ENCODE data around the gene METTL13.
A peak's percentile ranks its signal among the peaks of the same experiment; 100 is the strongest.
"Not testable (repeated sequence)": the region's sequence is repeated elsewhere in the genome, so short reads cannot be mapped to it uniquely, and the experiment has no call there.

METTL13 gene

DNA sequence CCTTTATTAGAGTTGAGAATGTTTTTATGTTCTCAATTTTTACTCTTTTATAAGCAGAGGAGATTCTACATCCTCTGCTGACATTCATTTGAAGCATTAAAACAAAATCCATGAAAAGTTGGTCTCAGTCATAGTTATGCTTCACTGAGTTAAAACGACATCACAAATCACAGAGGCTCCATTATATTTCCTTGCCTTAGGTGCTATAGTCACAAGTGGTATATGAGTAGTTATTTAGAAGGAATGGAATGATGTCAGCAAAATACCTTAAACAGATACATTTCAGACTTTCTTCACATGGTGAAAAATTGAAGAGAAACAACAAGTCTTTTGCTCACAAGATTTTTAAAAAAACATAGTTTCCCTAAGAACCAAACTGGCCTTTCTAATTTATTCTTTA, 11.7 kb upstream of the METTL13 start:
- no peak for DNase-seq (ENCODE audit: low read depth)

DNA sequence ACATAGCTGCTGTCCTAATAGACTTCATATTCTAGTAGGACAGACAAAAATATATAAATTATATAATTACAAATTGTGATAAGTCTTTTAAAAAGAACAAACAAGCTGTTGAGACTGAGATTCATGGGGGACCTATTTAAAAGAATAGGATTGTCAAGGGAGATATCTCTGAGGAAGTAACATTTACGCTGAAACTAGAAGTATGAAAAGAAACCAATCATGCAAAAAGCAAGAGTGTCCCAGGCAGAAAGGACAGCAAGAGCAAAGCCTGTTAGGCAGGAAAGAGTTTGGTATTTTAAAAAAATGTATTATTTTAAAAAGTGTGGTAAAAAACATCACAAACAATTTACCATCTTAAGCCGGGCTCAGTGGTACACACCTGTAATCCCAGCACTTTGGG, 9.1 kb upstream of the METTL13 start:
- DNase-seq (ENCODE audit: low read depth), result no peak

DNA sequence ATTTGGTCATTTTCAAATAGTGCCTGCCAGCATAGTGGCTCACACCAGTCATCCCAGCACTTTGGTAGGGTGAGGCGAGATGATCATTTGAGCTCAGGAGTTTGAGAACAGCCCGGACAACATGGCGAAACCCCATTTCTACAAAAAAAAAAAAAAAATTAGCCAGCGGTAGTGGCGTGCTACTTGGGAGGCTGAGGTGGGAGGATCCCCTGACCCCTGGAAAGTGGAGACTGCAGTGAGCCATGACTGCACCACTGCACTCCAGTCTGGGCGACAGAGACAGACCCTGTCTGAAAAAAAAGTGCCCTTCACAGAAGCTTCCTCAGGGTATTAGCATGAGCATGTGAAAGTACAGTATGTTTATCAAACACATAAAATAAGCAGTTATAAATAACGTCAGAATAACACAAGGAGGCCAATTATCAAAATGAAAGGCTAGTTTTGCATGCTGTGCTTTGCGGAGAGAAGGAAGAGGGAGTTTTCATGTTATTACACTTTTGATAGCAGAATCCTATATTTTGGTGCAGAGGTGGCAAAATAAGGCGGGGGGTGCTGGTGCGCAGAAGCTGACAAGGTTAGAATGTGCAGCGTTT, 781 bp upstream of the METTL13 start:
- DNase-seq (ENCODE audit: low read depth), result no peak

DNA sequence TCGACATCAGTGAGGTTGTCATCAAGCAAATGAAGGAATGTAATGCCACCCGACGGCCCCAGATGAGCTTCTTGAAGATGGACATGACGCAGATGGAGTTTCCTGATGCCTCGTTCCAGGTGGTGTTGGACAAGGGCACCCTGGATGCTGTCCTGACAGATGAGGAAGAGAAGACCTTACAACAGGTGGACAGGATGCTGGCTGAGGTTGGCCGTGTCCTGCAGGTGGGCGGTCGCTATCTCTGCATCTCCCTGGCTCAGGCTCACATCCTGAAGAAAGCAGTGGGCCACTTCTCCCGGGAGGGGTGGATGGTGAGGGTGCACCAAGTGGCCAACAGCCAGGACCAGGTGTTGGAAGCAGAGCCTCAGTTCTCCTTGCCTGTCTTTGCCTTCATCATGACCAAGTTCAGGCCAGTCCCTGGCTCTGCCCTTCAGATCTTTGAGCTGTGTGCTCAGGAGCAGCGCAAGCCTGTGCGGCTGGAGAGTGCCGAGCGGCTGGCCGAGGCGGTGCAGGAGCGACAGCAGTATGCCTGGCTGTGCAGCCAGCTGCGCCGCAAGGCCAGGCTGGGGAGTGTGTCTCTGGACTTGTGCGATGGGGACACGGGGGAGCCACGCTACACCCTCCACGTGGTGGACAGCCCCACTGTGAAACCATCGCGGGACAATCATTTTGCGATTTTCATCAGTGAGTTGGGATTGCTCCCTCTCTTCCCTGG, 2.5 kb downstream of the METTL13 start:
- DNase-seq (ENCODE audit: low read depth), result no peak

DNA sequence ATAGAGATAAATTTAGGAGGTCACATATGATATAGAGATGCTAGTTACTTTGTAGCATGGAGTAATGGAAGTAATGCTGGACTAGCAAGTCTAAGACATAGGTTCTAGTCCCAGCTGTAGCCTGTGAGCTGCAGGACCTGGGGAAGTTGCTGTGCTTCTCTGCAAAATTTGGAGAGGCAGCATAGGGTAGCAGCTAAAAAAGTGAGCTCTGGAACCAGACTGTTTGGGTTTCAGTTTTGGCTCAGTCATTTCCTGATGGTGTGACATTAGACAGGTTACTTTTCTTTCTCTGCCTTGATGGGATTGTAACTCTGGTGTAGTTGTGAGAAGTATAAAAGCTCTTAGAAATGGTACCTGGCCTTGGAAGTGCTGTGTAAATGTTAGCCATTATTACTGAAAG, 3.3 kb downstream of the METTL13 start:
- DNase-seq (ENCODE audit: low read depth), result no peak

DNA sequence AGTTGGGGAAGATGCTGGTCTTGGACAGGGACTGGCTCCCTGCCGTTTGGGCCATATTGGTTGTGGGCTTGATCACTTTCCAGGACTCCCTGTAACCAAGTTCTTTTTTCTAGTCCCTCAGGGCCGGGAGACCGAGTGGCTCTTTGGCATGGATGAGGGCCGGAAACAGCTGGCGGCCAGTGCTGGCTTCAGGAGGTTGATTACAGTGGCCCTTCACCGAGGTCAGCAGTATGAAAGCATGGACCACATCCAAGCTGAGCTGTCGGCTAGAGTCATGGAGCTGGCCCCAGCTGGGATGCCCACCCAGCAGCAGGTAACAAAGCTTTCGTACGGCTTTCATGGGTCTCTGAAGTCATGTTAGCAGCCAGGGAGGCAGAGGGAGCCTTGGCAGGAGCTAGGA, 4.3 kb downstream of the METTL13 start:
- DNase-seq (ENCODE audit: low read depth), result no peak

DNA sequence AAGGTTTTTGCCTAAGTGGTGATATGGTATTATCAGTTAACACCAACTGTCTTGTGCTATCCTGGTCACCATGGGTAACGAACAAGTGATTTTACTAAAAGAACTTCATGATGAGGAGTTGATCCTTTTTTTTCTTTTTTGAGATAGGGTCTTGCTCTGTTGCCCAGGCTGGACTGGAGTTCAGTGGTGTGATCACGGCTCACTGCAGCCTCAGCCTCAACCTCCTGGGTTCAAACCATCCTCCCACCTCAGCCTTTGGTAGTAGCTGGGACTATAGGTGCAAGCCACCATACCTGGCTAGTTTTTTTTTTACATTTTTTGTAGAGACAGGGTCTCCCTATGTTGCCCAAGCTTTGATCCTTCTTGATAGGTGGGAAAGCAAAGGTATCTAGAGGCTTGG, 5.1 kb downstream of the METTL13 start:
- no peak for DNase-seq (ENCODE audit: low read depth)

DNA sequence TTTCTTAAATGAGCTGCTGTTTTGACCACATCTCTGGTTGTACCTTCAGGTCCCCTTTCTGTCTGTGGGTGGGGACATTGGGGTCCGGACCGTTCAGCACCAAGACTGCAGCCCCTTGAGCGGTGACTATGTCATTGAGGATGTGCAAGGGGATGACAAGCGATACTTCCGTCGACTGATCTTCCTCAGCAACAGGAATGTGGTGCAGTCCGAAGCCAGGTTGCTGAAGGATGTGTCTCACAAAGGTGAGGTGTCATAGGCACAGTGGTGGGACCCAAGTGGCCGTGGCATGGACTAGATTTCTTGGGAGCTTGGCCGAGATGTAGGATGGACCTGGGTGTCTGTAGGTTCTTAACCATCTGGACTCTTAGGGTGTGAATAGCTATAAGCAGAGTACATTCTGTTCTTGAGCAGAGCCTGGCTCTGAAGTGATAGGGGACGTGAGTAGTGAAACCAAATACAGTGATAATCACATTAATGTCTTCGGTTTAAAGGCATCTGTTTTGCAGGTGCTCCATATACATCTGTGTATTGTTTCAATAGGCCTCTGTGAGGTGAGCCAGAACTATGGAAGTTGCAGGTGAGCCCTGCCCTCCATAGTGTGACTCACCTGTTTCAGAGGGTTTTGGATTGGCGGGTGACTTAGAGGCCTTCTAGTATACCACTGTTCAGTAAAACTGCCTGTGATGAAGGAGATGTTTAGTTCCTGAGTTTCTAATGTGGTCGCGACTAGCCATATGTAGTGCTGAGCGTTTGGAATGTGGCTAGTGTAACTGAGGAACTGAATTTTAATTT, 6.4 kb downstream of the METTL13 start:
- DNase-seq (ENCODE audit: low read depth), result no peak

DNA sequence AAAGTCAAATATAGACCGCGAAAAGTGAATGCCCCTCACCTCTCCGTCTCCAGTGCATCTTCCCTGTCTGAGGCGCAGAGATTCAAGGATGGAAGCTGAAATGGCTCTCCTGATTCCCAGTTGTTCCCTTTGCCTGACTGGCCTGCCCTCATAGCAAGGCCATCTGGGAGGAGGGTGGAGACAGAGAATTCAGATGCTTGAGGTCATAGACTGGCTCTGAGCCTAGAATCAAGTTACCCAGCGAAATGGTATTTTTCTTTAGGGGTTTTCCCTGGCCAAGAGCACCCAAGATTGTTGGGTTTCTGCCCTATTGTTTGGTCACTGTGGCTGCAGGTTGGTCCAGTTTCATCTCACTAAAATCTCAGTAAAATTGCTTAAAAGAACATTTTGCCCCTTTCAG, 7.2 kb downstream of the METTL13 start:
- DNase-seq (ENCODE audit: low read depth), result no peak

DNA sequence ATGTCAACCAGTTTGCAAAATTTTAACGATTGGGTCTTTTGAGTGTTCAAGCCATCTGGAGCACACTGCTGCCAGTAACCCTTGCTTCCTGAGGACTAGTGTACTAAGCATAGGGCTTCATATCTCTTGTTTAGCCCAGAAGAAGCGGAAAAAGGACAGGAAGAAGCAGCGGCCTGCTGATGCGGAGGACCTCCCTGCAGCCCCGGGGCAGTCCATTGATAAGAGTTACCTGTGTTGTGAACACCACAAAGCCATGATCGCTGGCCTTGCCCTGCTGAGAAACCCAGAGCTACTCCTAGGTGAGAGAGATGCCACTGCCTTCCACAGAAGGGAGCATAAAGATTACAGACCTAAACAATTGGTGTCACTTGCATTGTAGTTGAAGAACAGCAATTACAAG, 8.9 kb downstream of the METTL13 start:
- DNase-seq (ENCODE audit: low read depth), result no peak

DNA sequence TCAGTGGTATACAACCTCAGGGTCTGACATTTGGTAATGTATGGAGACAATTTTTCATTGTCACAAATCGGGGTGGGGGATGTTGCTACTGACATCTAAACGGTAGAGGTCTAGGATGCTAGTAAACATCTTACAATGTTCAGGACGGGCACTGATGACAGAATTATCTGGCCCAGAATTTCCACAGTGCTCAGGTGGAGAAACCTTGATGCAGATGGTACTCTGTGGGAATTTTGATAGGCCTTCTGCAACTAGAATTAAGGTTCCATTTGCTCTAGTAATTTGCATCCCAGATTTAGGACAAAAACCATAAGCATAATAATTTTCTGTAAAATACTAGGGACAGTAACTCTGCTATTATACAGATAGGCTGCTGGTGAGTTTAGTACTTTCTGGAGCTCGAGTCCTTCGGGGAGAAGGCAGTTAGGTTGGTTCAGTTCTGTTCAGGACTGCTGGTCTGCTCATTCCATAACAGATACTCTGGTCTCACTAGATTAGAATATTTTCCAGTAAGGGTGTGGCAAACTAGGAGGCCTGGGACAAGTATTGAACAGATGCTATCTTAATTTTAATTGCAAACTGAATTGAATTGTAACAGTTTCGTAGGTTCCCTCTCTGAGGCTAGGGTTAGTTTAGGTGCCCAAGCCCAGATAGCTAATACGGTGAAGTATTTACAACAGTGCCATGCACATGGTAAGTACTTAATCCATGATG, 11.4 kb downstream of the METTL13 start:
- DNase-seq (ENCODE audit: low read depth), result no peak

DNA sequence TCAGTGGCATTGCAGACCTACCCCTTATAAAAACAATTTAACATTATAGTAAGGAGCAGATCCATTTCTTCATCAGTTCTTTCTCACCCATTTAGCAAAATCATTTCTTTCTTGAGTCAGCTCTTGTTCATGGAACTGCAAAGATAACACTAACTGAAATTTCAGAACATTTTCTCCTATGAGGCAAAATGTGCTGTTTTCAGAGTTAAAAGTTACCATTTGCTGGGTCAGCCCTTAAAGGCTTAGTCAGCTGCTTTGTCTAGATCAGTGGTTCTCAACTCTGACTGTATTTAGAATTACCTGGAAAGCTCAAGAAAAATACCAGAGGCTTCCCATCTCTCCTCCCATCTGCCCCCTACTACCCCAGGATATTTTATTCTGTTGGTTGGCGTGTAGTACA, 12.2 kb downstream of the METTL13 start:
- no peak for DNase-seq (ENCODE audit: low read depth)

DNA sequence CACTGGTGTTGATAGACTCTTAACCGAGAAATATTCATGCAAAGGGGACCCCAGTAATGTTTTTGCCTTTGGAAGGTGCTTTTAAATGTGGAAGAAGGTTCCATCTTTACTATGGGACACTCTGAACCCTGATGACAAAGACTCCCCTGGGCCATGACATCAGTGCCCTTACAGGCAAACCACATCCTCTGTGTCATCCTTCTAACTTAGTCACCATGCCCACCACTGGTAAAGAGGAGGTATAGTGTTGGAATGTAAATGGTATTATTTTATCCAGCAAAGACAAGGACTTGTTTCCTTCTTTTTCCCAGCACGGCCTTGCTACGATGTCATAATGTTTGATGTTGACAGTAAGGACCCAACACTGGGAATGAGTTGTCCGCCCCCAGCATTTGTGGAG, 12.6 kb downstream of the METTL13 start:
- peak; percentile 54 for DNase-seq (ENCODE audit: low read depth)

DNA sequence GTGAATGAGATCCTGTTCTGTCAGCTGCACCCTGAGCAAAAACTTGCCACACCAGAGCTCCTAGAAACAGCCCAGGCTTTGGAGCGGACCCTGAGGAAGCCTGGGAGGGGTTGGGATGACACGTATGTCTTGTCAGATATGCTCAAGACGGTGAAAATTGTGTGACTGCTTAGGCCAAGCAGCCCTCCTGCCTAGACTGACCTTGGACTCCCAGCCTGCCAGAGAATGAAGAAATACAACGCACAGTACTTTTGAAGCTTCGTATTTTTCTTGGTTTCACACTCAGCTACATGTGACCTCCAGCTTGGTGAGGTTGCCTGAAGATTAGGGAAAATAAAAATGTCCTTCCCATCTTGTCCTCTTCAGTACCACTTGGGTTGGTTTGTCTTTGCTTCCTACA, 15.1 kb downstream of the METTL13 start:
- DNase-seq (ENCODE audit: low read depth), result no peak

DNA sequence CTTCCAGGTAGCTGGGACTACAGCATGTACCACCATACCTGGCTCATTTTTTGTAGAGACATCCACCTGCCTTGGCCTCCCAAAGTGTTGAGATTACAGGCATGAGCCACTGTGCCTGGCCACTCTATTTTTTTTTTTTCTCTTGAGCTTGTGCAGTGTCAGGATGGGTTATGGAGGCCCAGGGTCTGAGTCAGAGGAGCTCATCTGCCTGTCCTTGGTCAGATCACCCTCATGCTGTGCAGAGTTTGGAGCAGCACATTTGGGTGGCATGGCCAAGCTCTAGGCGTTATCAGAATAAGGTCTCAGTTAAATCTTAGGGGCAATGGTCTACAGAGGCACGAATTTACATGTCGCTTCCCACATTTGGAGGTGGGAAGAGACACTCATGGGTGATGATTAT, 16.9 kb downstream of the METTL13 start:
- no peak for DNase-seq (ENCODE audit: low read depth)

DNA sequence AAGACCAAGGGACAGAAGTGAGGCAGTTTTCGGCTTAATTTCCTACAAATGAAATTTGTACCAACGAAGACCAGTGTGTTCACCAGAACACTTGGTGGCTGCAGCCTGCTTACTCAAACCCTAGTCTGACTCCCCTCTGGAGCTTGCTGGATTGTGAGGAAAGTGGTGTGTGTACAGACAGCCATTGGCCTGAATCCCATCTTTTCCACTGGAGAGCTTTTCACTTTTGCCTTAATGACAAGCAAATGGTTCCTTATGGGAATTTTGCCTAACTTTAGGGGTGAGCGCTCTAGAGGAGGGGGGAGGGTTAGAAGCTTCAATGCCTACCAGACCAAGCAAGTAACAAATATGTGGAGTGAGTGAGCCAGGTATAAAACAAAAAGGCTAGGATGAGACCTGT, 17.3 kb downstream of the METTL13 start:
- no peak for DNase-seq (ENCODE audit: low read depth)

DNA sequence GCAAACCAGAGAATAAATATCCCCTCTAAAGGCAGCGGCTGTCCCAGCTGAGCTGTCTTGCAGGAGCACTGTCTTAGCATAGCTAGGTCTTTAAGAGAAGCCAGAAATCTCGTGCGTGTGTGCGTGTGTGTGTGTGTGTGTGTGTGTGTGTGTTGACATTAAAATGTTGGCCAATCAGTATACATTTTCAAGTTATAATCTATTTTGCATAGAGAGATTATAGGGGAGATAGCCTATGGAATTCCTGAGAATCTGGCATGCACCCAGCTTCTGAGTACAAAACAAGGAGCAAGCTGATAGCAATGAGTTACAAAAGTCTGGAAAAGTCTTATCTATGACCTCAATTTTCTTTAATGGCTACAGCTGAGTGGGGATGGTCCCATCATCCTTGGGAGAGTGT, 17.7 kb downstream of the METTL13 start:
- no peak for DNase-seq (ENCODE audit: low read depth)

DNA sequence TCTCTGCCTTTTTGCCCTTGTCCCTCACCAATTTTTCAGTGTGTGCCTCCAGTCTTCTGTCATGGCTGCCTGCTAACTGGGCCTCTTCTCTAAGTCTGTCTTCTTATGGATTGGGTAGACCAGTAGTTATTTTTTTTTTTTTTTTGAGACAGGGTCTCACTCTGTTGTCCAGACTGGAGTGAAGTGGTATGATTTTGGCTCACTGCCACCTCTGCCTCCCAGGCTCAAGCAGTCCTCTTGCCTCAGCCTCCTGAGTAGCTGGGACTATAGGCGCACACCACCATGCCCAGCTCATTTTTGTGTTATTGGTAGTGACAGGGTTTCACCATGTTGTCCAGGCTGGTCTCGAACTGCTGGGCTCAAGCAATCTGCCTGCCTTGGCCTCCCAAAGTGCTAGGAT, 18.2 kb downstream of the METTL13 start:
- DNase-seq (ENCODE audit: low read depth), result not testable (repeated sequence)

DNA sequence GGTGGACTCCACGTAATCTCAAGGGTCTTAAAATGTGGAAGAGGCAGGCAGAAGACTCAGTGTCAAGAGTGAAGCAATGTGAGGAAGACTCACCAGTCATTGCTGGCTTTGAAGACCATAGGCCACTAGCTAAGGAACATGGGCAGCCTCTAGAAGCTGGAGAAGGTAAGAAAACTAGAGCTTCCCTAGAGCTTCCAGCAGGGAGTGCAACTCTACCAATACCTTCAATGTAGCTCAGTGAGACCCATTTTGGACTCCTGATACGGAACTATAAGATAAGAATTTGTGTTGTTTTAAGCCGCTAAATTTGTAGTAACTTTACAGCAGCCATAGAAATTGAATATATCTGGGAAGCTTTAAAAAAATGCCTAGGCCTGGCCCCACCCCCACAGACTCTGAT, 18.9 kb downstream of the METTL13 start:
- no peak for DNase-seq (ENCODE audit: low read depth)

DNA sequence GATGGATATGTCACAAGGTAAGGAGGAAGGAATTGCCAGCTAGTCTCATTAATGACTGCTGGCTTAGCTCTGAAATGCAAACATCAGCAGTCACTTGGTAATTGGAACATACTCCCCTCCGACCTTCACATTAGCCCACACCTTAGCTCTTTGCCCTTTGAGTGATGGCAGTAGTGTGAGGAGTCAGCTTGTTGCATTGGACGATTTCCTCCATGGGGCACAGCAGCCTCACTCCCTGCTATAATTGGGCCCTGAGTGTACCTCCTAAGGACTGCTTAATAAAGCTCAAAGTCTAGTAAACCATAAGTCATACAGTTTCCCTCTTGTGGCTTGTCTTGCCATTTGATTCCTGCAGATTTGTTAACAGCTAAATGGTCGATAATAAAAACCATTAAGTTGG, 19.4 kb downstream of the METTL13 start:
- no peak for DNase-seq (ENCODE audit: low read depth)

DNA sequence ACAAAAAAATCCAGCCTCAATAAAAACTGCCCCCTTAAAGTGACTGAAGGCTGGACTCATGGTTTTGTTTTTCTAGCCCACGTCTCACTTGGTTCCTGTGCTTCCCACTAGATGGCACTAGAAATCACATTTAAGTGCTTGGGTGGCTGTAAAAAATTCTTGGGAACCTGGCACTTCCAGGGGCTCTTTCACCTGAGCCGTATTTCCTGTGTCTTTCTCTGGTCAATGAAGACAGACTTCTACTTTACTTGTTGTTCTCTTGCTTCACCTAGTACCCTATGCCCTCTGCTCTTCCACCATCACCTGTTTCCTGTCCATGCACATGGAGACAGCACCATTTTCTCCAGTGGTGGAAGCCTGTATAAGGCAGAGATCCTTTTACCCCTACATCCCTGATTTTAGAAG, 20.0 kb downstream of the METTL13 start:
- no peak for DNase-seq (ENCODE audit: low read depth)

DNA sequence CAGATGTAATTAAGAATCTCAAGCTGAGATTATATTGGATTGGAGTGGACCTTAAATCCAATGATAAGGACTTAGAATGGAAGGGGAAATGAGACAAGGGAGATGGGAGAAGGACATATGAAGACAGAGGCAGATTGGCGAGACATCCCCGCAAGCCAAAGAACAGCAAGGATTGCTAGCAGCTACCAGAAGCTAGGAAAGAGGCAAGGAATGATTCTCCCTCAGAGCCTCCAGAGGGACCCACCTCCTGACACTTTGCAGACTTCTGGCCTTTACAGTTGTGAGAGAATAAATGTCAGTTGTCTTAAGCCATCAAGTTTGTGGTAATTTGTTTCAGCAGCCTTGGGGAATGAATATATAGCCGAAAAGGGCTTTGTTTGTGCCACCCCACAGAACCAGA, 20.7 kb downstream of the METTL13 start:
- no peak for DNase-seq (ENCODE audit: low read depth)

DNA sequence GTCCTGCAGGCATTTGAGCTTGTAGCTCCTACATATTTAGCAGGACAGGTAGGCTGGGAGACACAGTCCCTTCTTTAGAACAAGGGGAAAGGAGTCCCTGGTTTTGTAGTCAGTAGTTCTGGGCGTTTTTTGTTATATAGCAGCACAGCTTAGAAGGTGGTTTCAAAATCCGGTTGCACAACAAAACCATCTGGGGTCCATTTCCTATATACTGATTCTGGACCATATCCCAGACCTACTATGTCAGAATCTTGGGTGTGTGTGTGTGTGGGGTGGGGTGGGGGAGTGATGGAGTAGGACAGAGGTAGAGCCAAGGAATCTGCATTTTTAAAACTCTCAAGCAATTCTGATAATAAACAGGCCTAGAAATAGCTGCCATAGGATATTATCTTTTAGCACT, 21.6 kb downstream of the METTL13 start:
- DNase-seq (ENCODE audit: low read depth), result no peak
